GM10248 (cell line): Measurements from ENCODE around the gene GNAS.

ENCODE experiments used
- CTCF ChIA-PET: fragments of 300-600 bp; sonication (Branson Sonifier 250); formaldehyde crosslinking; extraction: SDS; loops from one replicate; lab custom pipeline; 2021; ENCODE audit warnings: antibody characterized with exemption; lab: Yijun Ruan, JAX
- POLR2A ChIA-PET: fragments of 350-650 bp; sonication (Branson Sonifier 250); formaldehyde crosslinking; extraction: SDS; loops from one replicate; lab custom pipeline; 2020; ENCODE audit warnings: antibody characterized with exemption; lab: Yijun Ruan, JAX
- DNase-seq: peaks from one replicate; pipeline ENCODE4 v3.0.0; 2012; ENCODE audit errors: extremely low spot score
- TF ChIP-seq, protein P1 (sequence below): IDR thresholded peaks from 2 replicates; pipeline ENCODE4 v1.5.1; 2012; ENCODE audit warnings: mild to moderate bottlenecking, low read depth; ENCODE audit errors: extremely low read depth, missing control alignments, control extremely low read depth

GNAS gene

DNA sequence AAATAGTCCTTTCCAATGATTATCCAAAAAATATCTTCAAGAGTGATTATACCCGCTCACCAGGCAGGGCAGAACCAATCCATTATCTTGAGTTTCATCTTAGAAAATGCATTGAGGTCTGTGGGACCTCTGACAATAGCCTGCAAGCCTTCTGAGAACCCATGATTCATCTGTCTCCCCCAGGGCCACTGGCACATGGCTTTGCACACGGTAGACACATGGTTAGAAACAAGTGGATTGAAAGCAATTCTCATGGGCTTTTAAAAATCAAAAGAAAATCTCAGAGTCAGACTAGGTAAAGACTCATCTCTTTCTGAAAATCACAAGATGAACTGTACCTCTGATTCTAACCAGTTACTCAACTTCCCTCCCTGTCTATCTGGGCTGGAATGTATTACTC, 17.3 kb upstream of the GNAS start:
- ChIA-PET POLR2A (no interaction called here), CTCF (interaction anchor here (1.7 kb wide), 1 partner anchor 10 kb away, joined by 4 read pairs; no protein-coding TSS in a partner anchor)
- TF ChIP-seq, protein P1, sequence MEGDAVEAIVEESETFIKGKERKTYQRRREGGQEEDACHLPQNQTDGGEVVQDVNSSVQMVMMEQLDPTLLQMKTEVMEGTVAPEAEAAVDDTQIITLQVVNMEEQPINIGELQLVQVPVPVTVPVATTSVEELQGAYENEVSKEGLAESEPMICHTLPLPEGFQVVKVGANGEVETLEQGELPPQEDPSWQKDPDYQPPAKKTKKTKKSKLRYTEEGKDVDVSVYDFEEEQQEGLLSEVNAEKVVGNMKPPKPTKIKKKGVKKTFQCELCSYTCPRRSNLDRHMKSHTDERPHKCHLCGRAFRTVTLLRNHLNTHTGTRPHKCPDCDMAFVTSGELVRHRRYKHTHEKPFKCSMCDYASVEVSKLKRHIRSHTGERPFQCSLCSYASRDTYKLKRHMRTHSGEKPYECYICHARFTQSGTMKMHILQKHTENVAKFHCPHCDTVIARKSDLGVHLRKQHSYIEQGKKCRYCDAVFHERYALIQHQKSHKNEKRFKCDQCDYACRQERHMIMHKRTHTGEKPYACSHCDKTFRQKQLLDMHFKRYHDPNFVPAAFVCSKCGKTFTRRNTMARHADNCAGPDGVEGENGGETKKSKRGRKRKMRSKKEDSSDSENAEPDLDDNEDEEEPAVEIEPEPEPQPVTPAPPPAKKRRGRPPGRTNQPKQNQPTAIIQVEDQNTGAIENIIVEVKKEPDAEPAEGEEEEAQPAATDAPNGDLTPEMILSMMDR: no peak
- no peak for DNase-seq

DNA sequence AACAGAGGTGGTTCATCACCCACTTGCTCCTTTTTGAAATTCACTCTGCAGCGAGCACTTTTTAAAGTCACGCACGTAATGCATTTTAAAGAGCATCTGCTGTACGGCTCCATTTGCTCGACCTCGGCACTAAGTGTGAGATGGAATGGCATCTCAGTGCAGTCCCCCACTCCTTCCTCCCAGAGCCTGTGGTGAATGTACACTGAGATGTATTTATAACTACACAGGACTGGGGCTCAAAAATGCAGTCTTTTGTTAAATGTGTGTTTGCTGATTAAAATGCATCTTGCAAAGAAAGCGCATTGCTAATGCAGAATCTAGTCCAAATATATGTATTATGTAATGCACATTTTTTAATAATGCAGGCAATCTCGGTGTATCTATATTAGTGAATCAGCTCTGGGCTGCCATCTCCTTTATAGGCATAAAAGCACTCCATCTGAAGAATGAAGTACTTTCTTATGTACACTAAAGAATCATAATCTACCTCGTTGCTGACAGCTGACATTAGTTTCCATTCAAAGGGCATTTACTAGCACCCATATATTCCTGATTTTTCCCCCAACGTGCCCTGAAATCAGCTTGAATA, 15.8 kb upstream of the GNAS start:
- TF ChIP-seq, protein P1: no peak
- no peak for DNase-seq
- POLR2A ChIA-PET: no interaction called here
- CTCF ChIA-PET: interaction anchor here (1.3 kb wide), 1 partner anchor 15 kb away, joined by 4 read pairs; the partner anchor contains the start of gene GNAS

DNA sequence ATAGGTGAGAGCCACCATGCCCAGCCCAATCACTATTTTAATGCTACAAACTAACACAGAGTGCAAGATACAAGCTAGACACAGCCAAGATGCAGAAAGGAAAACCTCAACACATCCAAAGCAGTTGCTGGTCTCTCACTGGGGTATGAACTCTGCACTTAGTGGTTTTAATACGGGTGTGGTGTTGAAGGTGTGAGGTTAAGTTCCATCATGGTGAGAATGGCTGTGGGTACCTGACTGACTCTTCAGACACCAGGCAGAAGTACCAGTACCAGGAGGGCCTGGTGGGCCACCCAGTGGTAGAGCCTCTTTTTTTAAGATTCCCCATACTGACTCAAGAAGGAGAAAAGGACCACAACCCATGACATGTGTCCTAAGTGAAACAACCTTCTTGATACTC, 14.8 kb upstream of the GNAS start:
- TF ChIP-seq, protein P1: no peak
- ChIA-PET CTCF (no interaction called here), POLR2A (no interaction called here)
- DNase-seq: no peak

DNA sequence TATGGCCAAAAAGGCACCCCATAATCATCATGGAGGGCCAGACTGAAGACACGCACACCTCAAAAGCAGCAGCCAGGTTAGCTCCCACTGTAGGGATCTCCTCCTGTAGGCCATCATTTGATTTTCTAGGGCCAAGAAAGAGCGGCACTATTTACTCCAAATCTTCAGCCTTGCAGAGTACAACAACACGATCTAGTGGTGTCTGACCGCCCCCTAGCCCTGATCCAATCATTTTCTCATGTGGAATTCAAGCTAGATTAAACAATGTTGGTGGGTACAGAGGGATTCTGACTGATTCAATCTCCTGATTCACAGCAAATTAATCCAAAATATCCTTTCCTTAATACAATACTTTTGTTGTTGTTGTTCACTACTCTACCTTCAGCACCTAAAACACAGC, 14.3 kb upstream of the GNAS start:
- DNase-seq: no peak
- TF ChIP-seq, protein P1: no peak
- CTCF ChIA-PET: no interaction called here
- POLR2A ChIA-PET: no interaction called here

DNA sequence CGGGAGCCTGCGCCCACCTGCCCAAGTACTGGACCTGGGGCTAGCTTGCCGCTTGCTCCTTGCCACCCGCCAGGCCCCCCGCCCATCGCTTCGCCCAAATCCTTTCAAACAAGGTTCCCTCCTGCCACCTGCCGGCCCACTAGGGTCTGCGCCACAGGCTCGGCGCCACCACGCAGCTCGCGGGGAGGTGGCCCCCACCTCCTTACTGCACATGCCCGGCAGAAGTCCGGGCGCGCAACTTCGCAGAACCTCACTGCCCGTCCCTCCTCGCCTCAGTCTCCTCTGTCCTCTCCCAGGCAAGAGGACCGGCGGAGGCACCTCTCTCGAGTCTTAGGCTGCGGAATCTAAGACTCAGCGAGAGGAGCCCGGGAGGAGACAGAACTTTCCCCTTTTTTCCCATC, 13.0 kb upstream of the GNAS start:
- no peak for DNase-seq
- ChIA-PET POLR2A (no interaction called here), CTCF (interaction anchor here (0.9 to 1.7 kb wide), 3 partner anchors 10 to 565 kb away, joined by 3 to 6 read pairs (median 3); partner anchors contain the start of gene STX16)
- TF ChIP-seq, protein P1: peak; percentile 28

DNA sequence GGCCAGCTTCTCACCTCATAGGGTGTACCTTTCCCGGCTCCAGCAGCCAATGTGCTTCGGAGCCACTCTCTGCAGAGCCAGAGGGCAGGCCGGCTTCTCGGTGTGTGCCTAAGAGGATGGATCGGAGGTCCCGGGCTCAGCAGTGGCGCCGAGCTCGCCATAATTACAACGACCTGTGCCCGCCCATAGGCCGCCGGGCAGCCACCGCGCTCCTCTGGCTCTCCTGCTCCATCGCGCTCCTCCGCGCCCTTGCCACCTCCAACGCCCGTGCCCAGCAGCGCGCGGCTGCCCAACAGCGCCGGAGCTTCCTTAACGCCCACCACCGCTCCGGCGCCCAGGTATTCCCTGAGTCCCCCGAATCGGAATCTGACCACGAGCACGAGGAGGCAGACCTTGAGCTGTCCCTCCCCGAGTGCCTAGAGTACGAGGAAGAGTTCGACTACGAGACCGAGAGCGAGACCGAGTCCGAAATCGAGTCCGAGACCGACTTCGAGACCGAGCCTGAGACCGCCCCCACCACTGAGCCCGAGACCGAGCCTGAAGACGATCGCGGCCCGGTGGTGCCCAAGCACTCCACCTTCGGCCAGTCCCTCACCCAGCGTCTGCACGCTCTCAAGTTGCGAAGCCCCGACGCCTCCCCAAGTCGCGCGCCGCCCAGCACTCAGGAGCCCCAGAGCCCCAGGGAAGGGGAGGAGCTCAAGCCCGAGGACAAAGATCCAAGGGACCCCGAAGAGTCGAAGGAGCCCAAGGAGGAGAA, 12.3 kb upstream of the GNAS start:
- no peak for DNase-seq
- CTCF ChIA-PET: interaction anchor here (0.9 to 1.7 kb wide), 2 partner anchors 11 to 564 kb away, joined by 3 to 6 read pairs; no protein-coding TSS in a partner anchor
- POLR2A ChIA-PET: no interaction called here
- TF ChIP-seq, protein P1: no peak
